CD14-positive monocyte (primary cell): ENCODE data around the gene BRD9. TPM values are rescaled to one million over a fixed set of nuclear protein-coding genes. Genes with fewer than 3 reads are reported as not detected.
"Not testable (repeated sequence)": the region's sequence is repeated elsewhere in the genome, so short reads cannot be mapped to it uniquely, and the experiment has no call there.

Experiments
- DNase-seq, 3 donors: peaks; one replicate each; pipeline ENCODE4 v3.0.0-alpha.2; 2011 to 2022
- H2AFZ ChIP-seq: 2 replicates; pipeline ENCODE4 v1.6.0; 2012; ENCODE audit warnings: mild to moderate bottlenecking, low read depth, low read length, inconsistent platforms; ENCODE audit not compliant: insufficient read depth, poor library complexity, severe bottlenecking
- H3K27ac ChIP-seq, 2 donors: 1 replicate in 1 of 2; 2 replicates in 1 of 2; pipeline ENCODE4 v1.5.1; 2012 to 2013; ENCODE audit warnings: low read length in 2 of 2, control low read depth in 1 of 2, inconsistent platforms in 1 of 2, low read depth in 1 of 2, mild to moderate bottlenecking in 1 of 2
- H3K27me3 ChIP-seq, 2 donors: one replicate each; pipeline versions ENCODE4 v1.6.0 to v1.6.1; 2011 to 2013; ENCODE audit warnings: low read length in 2 of 2; ENCODE audit not compliant: control insufficient read depth in 2 of 2, insufficient read depth in 2 of 2
- H3K36me3 ChIP-seq, 2 donors: replicated peaks in 1 of 2; 1 replicate in 1 of 2; 2 replicates in 1 of 2; pipeline versions ENCODE4 v1.5.1 to v1.6.1; 2012 to 2013; ENCODE audit warnings: low read length in 2 of 2, control low read depth in 1 of 2, inconsistent platforms in 1 of 2, mild to moderate bottlenecking in 1 of 2; ENCODE audit not compliant: insufficient read depth in 2 of 2, control insufficient read depth in 1 of 2
- H3K4me1 ChIP-seq, 2 donors: 1 replicate in 1 of 2; 2 replicates in 1 of 2; pipeline versions ENCODE4 v1.5.1 to v1.6.1; 2012 to 2013; ENCODE audit warnings: low read length in 2 of 2, control low read depth in 1 of 2, inconsistent platforms in 1 of 2, mild to moderate bottlenecking in 1 of 2, moderate library complexity in 1 of 2; ENCODE audit not compliant: insufficient read depth in 2 of 2, control insufficient read depth in 1 of 2
- H3K4me2 ChIP-seq: replicated peaks from 2 replicates; pipeline ENCODE3; 2012; ENCODE audit warnings: low read length, moderate library complexity, mild to moderate bottlenecking; ENCODE audit not compliant: poor library complexity, severe bottlenecking; ENCODE audit errors: extremely low read depth
- H3K4me3 ChIP-seq, 3 experiments: fragments of 200-600 bp in 1 of 3; sonication (generic) in 1 of 3; replicated peaks in 1 of 3; 1 replicate in 2 of 3; 2 replicates in 1 of 3; pipeline ENCODE4 v1.5.1; 2011 to 2013; ENCODE audit warnings: low read length in 3 of 3, mild to moderate bottlenecking in 3 of 3, control low read depth in 2 of 3, low read depth in 2 of 3, inconsistent platforms in 1 of 3, moderate library complexity in 1 of 3
- H3K79me2 ChIP-seq: 2 replicates; pipeline ENCODE4 v1.6.0; 2012; ENCODE audit warnings: mild to moderate bottlenecking, control low read depth, inconsistent platforms, low read length, moderate library complexity; ENCODE audit not compliant: insufficient read depth
- H3K9ac ChIP-seq: 2 replicates; pipeline ENCODE4 v1.6.0; 2017; ENCODE audit warnings: low read length, mild to moderate bottlenecking; ENCODE audit not compliant: insufficient read depth, poor library complexity, severe bottlenecking
- H3K9me3 ChIP-seq, 2 donors: replicated peaks in 1 of 2; 1 replicate in 1 of 2; 2 replicates in 1 of 2; pipeline versions ENCODE4 v1.5.1 to v1.6.1; 2012 to 2013; ENCODE audit warnings: low read length in 2 of 2, control low read depth in 1 of 2; ENCODE audit not compliant: control insufficient read depth in 1 of 2, insufficient read depth in 1 of 2
- H4K20me1 ChIP-seq: 2 replicates; pipeline ENCODE4 v1.6.0; 2012; ENCODE audit warnings: mild to moderate bottlenecking, low read length, control low read depth, moderate library complexity; ENCODE audit not compliant: insufficient read depth
- H3K27ac Mint-ChIP-seq, 7 donors: one replicate each; pipeline ENCODE4 v1.8.0; 2020; ENCODE audit warnings: mild to moderate bottlenecking in 7 of 7, mixed read lengths in 7 of 7, moderate library complexity in 6 of 7, inconsistent platforms in 2 of 7
- H3K27me3 Mint-ChIP-seq, 3 donors: one replicate each; pipeline ENCODE4 v1.8.0; 2021 to 2022; ENCODE audit warnings: low read depth in 3 of 3, mild to moderate bottlenecking in 3 of 3, mixed read lengths in 3 of 3, moderate library complexity in 3 of 3, inconsistent platforms in 1 of 3
- H3K36me3 Mint-ChIP-seq, 2 donors: one replicate each; pipeline ENCODE4 v1.8.0; 2020; ENCODE audit warnings: mixed read lengths in 2 of 2, inconsistent platforms in 1 of 2, mild to moderate bottlenecking in 1 of 2
- H3K4me1 Mint-ChIP-seq: one replicate; pipeline ENCODE4 v1.8.0; 2020; ENCODE audit warnings: mild to moderate bottlenecking, mixed read lengths
- H3K4me3 Mint-ChIP-seq, 2 donors: one replicate each; pipeline ENCODE4 v1.8.0; 2020; ENCODE audit warnings: mild to moderate bottlenecking in 2 of 2, mixed read lengths in 2 of 2, moderate library complexity in 1 of 2
- H3K9me3 Mint-ChIP-seq, 7 donors: one replicate each; pipeline ENCODE4 v1.8.0; 2020 to 2022; ENCODE audit warnings: mixed read lengths in 7 of 7, mild to moderate bottlenecking in 6 of 7, moderate library complexity in 6 of 7, inconsistent platforms in 2 of 7
- WGBS: methylation state at CpG from one replicate; pipeline ENCODE4 v1.1.5; 2013; ENCODE audit warnings: missing lambda C conversion rate; ENCODE audit not compliant: insufficient coverage; 5-methylcytosine and 5-hydroxymethylcytosine counted together
- intact Hi-C, 2 donors: fragments of 100-400 bp; cut with micrococcal nuclease; formaldehyde crosslinking; loops; one replicate each; pipeline versions ENCODE4 v1.15.0 to v1.15.1; 2023
- polyA plus RNA-seq, 3 donors: library from polyadenylated mRNA; depleted of rRNA in 1 of 3; unstranded in 2 of 3; stranded (reverse) in 1 of 3; fragments of 300-500 nt in 2 of 3; fragments of >200 nt in 1 of 3; fragmentation: Illumina TruSeq in 2 of 3; gene quantifications; 1 replicate in 2 of 3; 2 replicates in 1 of 3; pipeline ENCODE4 v1.2.3, GENCODE V29; 2012 to 2021

The BRD9 gene
- polyA plus RNA-seq, 3 donors, result 5.3 to 22.7 (median 9.3) TPM

- H3K9me3 Mint-ChIP-seq, H2AFZ ChIP-seq, H3K4me2 ChIP-seq, H3K36me3 Mint-ChIP-seq, intact Hi-C loops, H3K36me3 ChIP-seq, H4K20me1 ChIP-seq, H3K4me3 Mint-ChIP-seq, H3K4me1 ChIP-seq, DNase-seq, H3K27me3 ChIP-seq, H3K27ac Mint-ChIP-seq, H3K4me1 Mint-ChIP-seq, H3K9me3 ChIP-seq, H3K79me2 ChIP-seq, H3K9ac ChIP-seq, H3K4me3 ChIP-seq, H3K27ac ChIP-seq: not testable (repeated sequence)
- peaks cover 0 to 17% (median 7%) of the 10 kb centered on the region in 3 donors for H3K27me3 Mint-ChIP-seq
- no CpG with 5 or more reads among the region's 2 CpGs for WGBS
Observed at GRCh38 chr5:834013-834412, 58.6 kb downstream of the BRD9 start.

GRCh38 chr5:828194-828593 is 64.4 kb downstream of the BRD9 start:
- H3K9me3 Mint-ChIP-seq, H2AFZ ChIP-seq, H3K4me1 ChIP-seq, H3K36me3 ChIP-seq, H3K4me3 ChIP-seq, H3K27me3 Mint-ChIP-seq, intact Hi-C loops, H3K36me3 Mint-ChIP-seq, H4K20me1 ChIP-seq, H3K9me3 ChIP-seq, H3K4me2 ChIP-seq, H3K79me2 ChIP-seq, H3K27ac ChIP-seq, H3K27me3 ChIP-seq, H3K4me3 Mint-ChIP-seq, H3K9ac ChIP-seq, H3K4me1 Mint-ChIP-seq, H3K27ac Mint-ChIP-seq, DNase-seq: not testable (repeated sequence)
- no CpG with 5 or more reads among the region's 19 CpGs for WGBS

- no CpG with 5 or more reads among the region's 1 CpG for WGBS
- H2AFZ ChIP-seq, H3K27ac ChIP-seq, H3K4me1 ChIP-seq, H3K27me3 Mint-ChIP-seq, H3K4me2 ChIP-seq, H4K20me1 ChIP-seq, H3K4me3 Mint-ChIP-seq, H3K4me1 Mint-ChIP-seq, DNase-seq, H3K9me3 Mint-ChIP-seq, intact Hi-C loops, H3K36me3 Mint-ChIP-seq, H3K27me3 ChIP-seq, H3K79me2 ChIP-seq, H3K4me3 ChIP-seq, H3K9ac ChIP-seq, H3K9me3 ChIP-seq, H3K36me3 ChIP-seq, H3K27ac Mint-ChIP-seq: not testable (repeated sequence)
Observed at GRCh38 chr5:825544-825943, 67.1 kb downstream of the BRD9 start.
